B cell (primary cell): ENCODE measurements around the gene PTX4. TPM values are rescaled to one million over a fixed set of nuclear protein-coding genes. Genes with fewer than 3 reads are reported as not detected.
"Not testable (repeated sequence)": the region's sequence is repeated elsewhere in the genome, so short reads cannot be mapped to it uniquely, and the experiment has no call there.

Experiments
- ATAC-seq: fragments of 200-7000 bp; cut with Tn5 transposase; one replicate; pipeline ENCODE4 v1.10.0; 2021; ENCODE audit warnings: low read depth, mild to moderate bottlenecking, moderate number of reproducible peaks, moderate library complexity
- CTCF ChIA-PET: fragments of 350-600 bp; sonication (Branson Sonifier 250); formaldehyde crosslinking; loops from one replicate; lab custom pipeline; 2021; ENCODE audit warnings: antibody characterized with exemption, inconsistent platforms; lab: Charles Lee
- POLR2A ChIA-PET: fragments of 350-600 bp; sonication (Branson Sonifier 250); formaldehyde crosslinking; loops from one replicate; lab custom pipeline; 2021; ENCODE audit warnings: antibody characterized with exemption; lab: Charles Lee
- DNase-seq: peaks from one replicate; pipeline ENCODE4 v3.0.0; 2013
- H2AFZ ChIP-seq: 2 replicates; pipeline ENCODE4 v1.6.1; 2012; ENCODE audit warnings: mild to moderate bottlenecking, low read depth, low read length; ENCODE audit not compliant: insufficient read depth, poor library complexity, severe bottlenecking
- H3K27ac ChIP-seq, 2 donors: 1 replicate in 1 of 2; 2 replicates in 1 of 2; pipeline ENCODE4 v1.5.1; 2012 to 2013; ENCODE audit warnings: low read length in 2 of 2, mild to moderate bottlenecking in 2 of 2, moderate library complexity in 1 of 2
- H3K27me3 ChIP-seq, 4 experiments: fragments of 200-600 bp in 1 of 4; sonication (generic) in 1 of 4; replicated peaks in 1 of 4; 1 replicate in 2 of 4; 2 replicates in 2 of 4; pipeline versions ENCODE4 v1.6.1 to v1.7.0; 2013 to 2016; ENCODE audit warnings: low read length in 3 of 4, mild to moderate bottlenecking in 2 of 4, mixed read lengths in 1 of 4, moderate library complexity in 1 of 4; ENCODE audit not compliant: insufficient read depth in 4 of 4, control insufficient read depth in 3 of 4; ENCODE audit errors: control extremely low read depth in 1 of 4
- H3K36me3 ChIP-seq, 2 experiments: replicated peaks in 1 of 2; 1 replicate in 1 of 2; 2 replicates in 1 of 2; pipeline versions ENCODE4 v1.6.1 to v1.7.1; 2013; ENCODE audit warnings: low read length in 1 of 2; ENCODE audit not compliant: insufficient read depth in 2 of 2, control insufficient read depth in 1 of 2; ENCODE audit errors: control extremely low read depth in 1 of 2, extremely low read depth in 1 of 2
- H3K4me1 ChIP-seq, 2 donors: fragments of 200-600 bp in 1 of 2; sonication (generic) in 1 of 2; 1 replicate in 1 of 2; 2 replicates in 1 of 2; pipeline versions ENCODE4 v1.5.1 to v1.6.1; 2013 to 2017; ENCODE audit warnings: low read length in 2 of 2; ENCODE audit not compliant: control insufficient read depth in 2 of 2, insufficient read depth in 2 of 2
- H3K4me2 ChIP-seq: replicated peaks from 2 replicates; pipeline ENCODE3; 2012; ENCODE audit warnings: mild to moderate bottlenecking, low read depth, low read length; ENCODE audit not compliant: poor library complexity, severe bottlenecking
- H3K4me3 ChIP-seq, 5 experiments: fragments of 200-600 bp in 1 of 5; sonication (generic) in 1 of 5; 1 replicate in 3 of 5; 2 replicates in 2 of 5; pipeline versions ENCODE4 v1.5.1 to v1.7.0; 2011 to 2016; ENCODE audit warnings: low read length in 4 of 5, mild to moderate bottlenecking in 4 of 5, low read depth in 2 of 5, control low read depth in 1 of 5, moderate library complexity in 1 of 5; ENCODE audit not compliant: insufficient read depth in 1 of 5; ENCODE audit errors: control extremely low read depth in 1 of 5, extremely low read depth in 1 of 5
- H3K79me2 ChIP-seq: fragments of 200-600 bp; sonication (generic); one replicate; pipeline ENCODE4 v1.6.0; 2016; ENCODE audit warnings: low read length; ENCODE audit not compliant: control insufficient read depth, insufficient read depth
- H3K9ac ChIP-seq: fragments of 200-600 bp; sonication (generic); 2 replicates; pipeline ENCODE4 v1.6.1; 2017; ENCODE audit warnings: mild to moderate bottlenecking, low read length, moderate library complexity
- H3K9me3 ChIP-seq, 3 donors: one replicate each; pipeline versions ENCODE4 v1.6.1 to v1.7.1; 2013; ENCODE audit warnings: low read length in 2 of 3; ENCODE audit not compliant: control insufficient read depth in 2 of 3, insufficient read depth in 1 of 3; ENCODE audit errors: control extremely low read depth in 1 of 3
- H4K20me1 ChIP-seq: 2 replicates; pipeline ENCODE4 v1.6.0; 2012; ENCODE audit warnings: mild to moderate bottlenecking, low read length; ENCODE audit not compliant: insufficient read depth, control insufficient read depth, poor library complexity, severe bottlenecking
- H3K27ac Mint-ChIP-seq: one replicate; pipeline ENCODE4 v1.8.0; 2021; ENCODE audit warnings: mixed read lengths
- H3K27me3 Mint-ChIP-seq: one replicate; pipeline ENCODE4 v1.8.0; 2021; ENCODE audit warnings: mixed read lengths
- H3K4me1 Mint-ChIP-seq: one replicate; pipeline ENCODE4 v1.8.0; 2021; ENCODE audit warnings: mixed read lengths
- H3K4me3 Mint-ChIP-seq: one replicate; pipeline ENCODE4 v1.8.0; 2021; ENCODE audit warnings: mixed read lengths
- H3K9me3 Mint-ChIP-seq: one replicate; pipeline ENCODE4 v1.8.0; 2022; ENCODE audit warnings: mixed read lengths; ENCODE audit not compliant: insufficient read depth
- CTCF ChIP-seq: fragments of 200-600 bp; IDR thresholded peaks from one replicate; pipeline ENCODE4 v1.8.0; 2022; ENCODE audit warnings: antibody characterized with exemption, mild to moderate bottlenecking
- EZH2 ChIP-seq: IDR thresholded peaks from 2 replicates; pipeline ENCODE4 v1.6.1; 2012; ENCODE audit warnings: borderline replicate concordance, low read depth, mild to moderate bottlenecking, moderate library complexity, low read length; ENCODE audit not compliant: insufficient read depth, poor library complexity, severe bottlenecking
- WGBS: methylation state at CpG from one replicate; pipeline ENCODE4 v1.1.5; 2013; ENCODE audit warnings: missing lambda C conversion rate; ENCODE audit not compliant: insufficient coverage; 5-methylcytosine and 5-hydroxymethylcytosine counted together
- intact Hi-C: fragments of 100-400 bp; cut with micrococcal nuclease; formaldehyde crosslinking; loops from one replicate; pipeline ENCODE4 v1.10.0; 2022
- polyA plus RNA-seq: library from polyadenylated mRNA; depleted of rRNA; stranded (reverse); fragments of >200 nt; gene quantifications from 2 replicates; pipeline ENCODE4 v1.2.3, GENCODE V29; 2012
- total RNA-seq, 2 donors: library from RNA; stranded (reverse); fragments of 120-200 nt in 1 of 2; gene quantifications; 1 replicate in 1 of 2; 2 replicates in 1 of 2; pipeline versions ENCODE4 v1.2.3 to v1.2.4, GENCODE V29; 2013 to 2022

The PTX4 gene
- total and polyA plus RNA-seq, 2 donors (not counting 1 experiment from before 2014, with no cell fraction given), result 0.33 TPM; not detected in 1

GRCh38 chr16:1441391-1441829, 47.3 kb downstream of the PTX4 start:
- no peaks in the 10 kb centered on the region for H3K9me3 ChIP-seq
- H3K4me2 ChIP-seq, result no peak overlapping the region
- no peaks in the 10 kb centered on the region for H4K20me1 ChIP-seq
- peaks cover 22 to 24% of the 10 kb centered on the region in 2 donors for H3K4me1 ChIP-seq
- Mint-ChIP-seq H3K27ac (no peak overlapping the region), H3K4me1 (peaks cover 4% of the 10 kb centered on the region), H3K4me3 (no peak overlapping the region), H3K9me3 (no peaks in the 10 kb centered on the region), H3K27me3 (no peaks in the 10 kb centered on the region)
- H3K9ac ChIP-seq, result no peak overlapping the region
- 94% methylated on average over 17 of the region's 22 CpGs for WGBS
- H2AFZ ChIP-seq, result no peak overlapping the region
- intact Hi-C loops, result no loop called here
- H3K79me2 ChIP-seq, result no peaks in the 10 kb centered on the region
- CTCF ChIA-PET, result interaction anchor here (0.5 kb wide), 1 partner anchor 87 kb away, joined by 3 read pairs; no protein-coding TSS in a partner anchor
- H3K27me3 ChIP-seq, result no peaks in the 10 kb centered on the region
- POLR2A ChIA-PET, result interaction anchor here (1.4 kb wide), 1 partner anchor 9 kb away, joined by 3 read pairs; no protein-coding TSS in a partner anchor
- no peak overlapping the region for H3K4me3 ChIP-seq
- H3K36me3 ChIP-seq, result peaks cover 0 to 9% of the 10 kb centered on the region in 2 experiments
- ATAC-seq, result no peak
- H3K27ac ChIP-seq, result no peak overlapping the region
- TF ChIP-seq CTCF, result no peak
- no peak for TF ChIP-seq EZH2
- DNase-seq, result no peak

- H3K27me3 Mint-ChIP-seq, H3K27ac ChIP-seq, H3K4me1 Mint-ChIP-seq, H4K20me1 ChIP-seq, intact Hi-C loops, ATAC-seq, H3K79me2 ChIP-seq, H3K4me2 ChIP-seq, H2AFZ ChIP-seq, H3K4me3 ChIP-seq, DNase-seq, H3K9me3 Mint-ChIP-seq, H3K27me3 ChIP-seq, H3K9ac ChIP-seq, H3K27ac Mint-ChIP-seq, H3K9me3 ChIP-seq, H3K36me3 ChIP-seq, H3K4me3 Mint-ChIP-seq: not testable (repeated sequence)
- WGBS, result 94% methylated on average over 3 of the region's 4 CpGs
- POLR2A ChIA-PET, result interaction anchor here (0.7 kb wide), 1 partner anchor 13 kb away, joined by 3 read pairs; no protein-coding TSS in a partner anchor
- CTCF ChIA-PET, result interaction anchor here (0.8 to 1.0 kb wide), 2 partner anchors 19 to 99 kb away, joined by 3 to 5 read pairs; no protein-coding TSS in a partner anchor
- peaks cover 8 to 12% of the 10 kb centered on the region in 2 donors for H3K4me1 ChIP-seq
These were observed 49.1 kb downstream of the PTX4 start for GRCh38 chr16:1439699-1440074.
